Measurements from ENCODE around the gene GNLY. TPM values are rescaled to one million over a fixed set of nuclear protein-coding genes. Genes with fewer than 3 reads are reported as not detected.

Gene GNLY
- total and polyA plus RNA-seq, 8 donors, result 0.28 to 1.3 (median 0.76) TPM; not detected in 3

DNA sequence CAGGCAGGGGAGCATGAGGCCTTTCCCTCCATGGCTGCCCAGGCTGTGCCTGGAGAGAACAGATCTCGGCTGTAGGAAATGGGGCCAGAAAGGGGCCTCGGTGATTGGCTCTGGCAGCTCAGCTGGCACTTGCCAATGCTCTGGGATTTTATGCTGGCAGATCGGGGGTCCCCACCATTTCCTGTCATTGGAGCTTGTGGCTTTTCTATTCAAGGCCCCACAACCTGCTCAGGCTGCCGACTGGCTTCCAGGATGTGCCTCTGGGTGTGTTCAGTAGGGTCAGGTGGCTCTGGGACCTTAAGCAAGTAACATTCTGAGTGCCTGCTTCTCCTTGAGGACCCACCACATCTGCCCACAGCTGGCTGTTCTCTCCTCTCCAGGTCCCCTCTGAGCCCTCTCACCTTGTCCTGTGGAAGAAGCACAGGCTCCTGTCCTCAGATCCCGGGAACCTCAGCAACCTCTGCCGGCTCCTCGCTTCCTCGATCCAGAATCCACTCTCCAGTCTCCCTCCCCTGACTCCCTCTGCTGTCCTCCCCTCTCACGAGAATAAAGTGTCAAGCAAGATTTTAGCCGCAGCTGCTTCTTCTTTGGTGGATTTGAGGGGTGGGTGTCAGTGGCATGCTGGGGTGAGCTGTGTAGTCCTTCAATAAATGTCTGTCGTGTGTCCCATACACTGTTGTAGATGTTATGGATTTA, 4.2 kb downstream of the GNLY start:
- intact Hi-C loops (cut with DNase I), result no loop called here
- no peaks in the 10 kb centered on the region for H3K36me3 ChIP-seq
- H3K27ac ChIP-seq, result no peak overlapping the region
- no peaks in the 10 kb centered on the region for H3K27me3 ChIP-seq
- ATAC-seq, result no peak
- DNase-seq, result no peak
- FAIRE-seq, result no peak
- H3K4me3 ChIP-seq, result no peak overlapping the region
- no peaks in the 10 kb centered on the region for H3K4me1 ChIP-seq
- TF ChIP-seq, protein P1, sequence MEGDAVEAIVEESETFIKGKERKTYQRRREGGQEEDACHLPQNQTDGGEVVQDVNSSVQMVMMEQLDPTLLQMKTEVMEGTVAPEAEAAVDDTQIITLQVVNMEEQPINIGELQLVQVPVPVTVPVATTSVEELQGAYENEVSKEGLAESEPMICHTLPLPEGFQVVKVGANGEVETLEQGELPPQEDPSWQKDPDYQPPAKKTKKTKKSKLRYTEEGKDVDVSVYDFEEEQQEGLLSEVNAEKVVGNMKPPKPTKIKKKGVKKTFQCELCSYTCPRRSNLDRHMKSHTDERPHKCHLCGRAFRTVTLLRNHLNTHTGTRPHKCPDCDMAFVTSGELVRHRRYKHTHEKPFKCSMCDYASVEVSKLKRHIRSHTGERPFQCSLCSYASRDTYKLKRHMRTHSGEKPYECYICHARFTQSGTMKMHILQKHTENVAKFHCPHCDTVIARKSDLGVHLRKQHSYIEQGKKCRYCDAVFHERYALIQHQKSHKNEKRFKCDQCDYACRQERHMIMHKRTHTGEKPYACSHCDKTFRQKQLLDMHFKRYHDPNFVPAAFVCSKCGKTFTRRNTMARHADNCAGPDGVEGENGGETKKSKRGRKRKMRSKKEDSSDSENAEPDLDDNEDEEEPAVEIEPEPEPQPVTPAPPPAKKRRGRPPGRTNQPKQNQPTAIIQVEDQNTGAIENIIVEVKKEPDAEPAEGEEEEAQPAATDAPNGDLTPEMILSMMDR (IDR thresholded peaks at IDR 0.05), result no peak
- WGBS, 2 donors, result 74 to 81% methylated on average over 11 of the region's 11 CpGs
- no peaks in the 10 kb centered on the region for H3K9me3 ChIP-seq

DNA sequence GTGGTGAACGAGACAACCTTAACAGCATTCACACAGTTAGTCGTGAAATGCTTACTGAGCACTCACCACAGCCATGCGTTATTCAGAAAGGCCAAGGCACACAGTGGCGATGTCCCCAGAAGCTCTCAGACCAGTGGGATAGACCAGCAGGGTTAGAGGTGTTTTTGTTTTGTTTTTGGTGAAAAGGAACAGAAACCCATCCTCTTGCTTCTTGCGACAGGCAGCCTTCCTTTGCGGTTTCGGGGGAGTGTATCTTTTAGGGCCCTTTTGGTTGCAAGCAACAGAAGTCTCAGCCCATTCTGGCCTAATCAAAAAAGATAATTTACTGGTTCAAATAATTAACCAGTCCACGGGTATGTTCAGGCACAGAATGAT, 4.7 kb downstream of the GNLY start:
- 66 to 86% methylated on average over 8 of the region's 8 CpGs for WGBS, 2 donors
- H3K27ac ChIP-seq, result no peak overlapping the region

DNA sequence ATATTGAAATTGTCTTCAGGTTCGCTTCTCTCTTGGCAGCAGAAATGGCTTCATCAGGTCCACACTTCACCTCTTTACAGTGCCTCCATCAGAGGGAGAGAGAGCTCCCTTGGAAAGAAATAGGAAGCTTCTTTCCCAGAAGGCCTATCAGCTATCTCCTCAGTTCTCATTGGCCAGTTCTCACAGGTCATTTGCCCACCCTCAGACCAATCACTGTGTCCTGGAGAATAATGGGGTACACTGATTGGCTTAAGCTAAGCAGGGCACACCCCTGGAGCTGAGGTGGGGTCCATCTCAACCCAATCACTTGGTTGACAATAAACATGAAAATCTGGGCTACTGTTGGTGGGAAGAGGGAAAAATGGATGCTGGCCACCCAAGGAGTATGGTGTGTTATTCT, 5.2 kb downstream of the GNLY start:
- TF ChIP-seq, protein P1 (IDR thresholded peaks at IDR 0.05), result no peak
- intact Hi-C loops (cut with DNase I), result no loop called here
- Histone ChIP-seq H3K27ac (no peak overlapping the region), H3K27me3 (no peaks in the 10 kb centered on the region), H3K9me3 (no peaks in the 10 kb centered on the region), H3K4me3 (no peak overlapping the region), H3K4me1 (no peaks in the 10 kb centered on the region), H3K36me3 (no peaks in the 10 kb centered on the region)
- FAIRE-seq, result no peak
- no peak for ATAC-seq
- 84 to 94% methylated on average over 1 of the region's 1 CpG for WGBS, 2 donors
- DNase-seq, result no peak

More for the DNA sequence above, 4.7 kb downstream of the GNLY start:
- no peak overlapping the region for H3K4me3 ChIP-seq
- DNase-seq, result no peak
- no peaks in the 10 kb centered on the region for H3K4me1 ChIP-seq
- H3K36me3 ChIP-seq, result no peaks in the 10 kb centered on the region
- intact Hi-C loops (cut with DNase I), result no loop called here
- TF ChIP-seq, protein P1 (IDR thresholded peaks at IDR 0.05), result no peak
- ATAC-seq, result no peak
- no peaks in the 10 kb centered on the region for H3K9me3 ChIP-seq
- FAIRE-seq, result no peak
- H3K27me3 ChIP-seq, result no peaks in the 10 kb centered on the region

DNA sequence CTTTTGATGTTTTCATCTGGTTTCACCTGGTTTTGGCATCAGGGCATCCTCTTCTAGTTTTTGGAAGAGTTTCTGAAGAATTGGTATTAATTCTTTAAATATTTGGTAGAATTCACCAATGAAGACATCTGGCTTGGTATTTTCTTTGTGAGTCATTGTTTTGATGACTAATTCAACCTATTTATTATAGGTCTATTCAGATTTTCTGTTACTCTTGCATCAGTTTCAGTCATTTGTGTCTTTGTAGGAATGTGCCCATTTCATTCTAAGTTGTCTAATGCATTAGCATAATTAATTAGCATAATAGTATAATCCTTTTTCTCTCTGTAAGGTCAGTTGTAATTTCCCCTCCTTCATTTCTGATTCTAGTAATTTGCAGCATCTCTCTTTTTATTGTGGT, 8.0 kb downstream of the GNLY start:
- no peak for DNase-seq
- Histone ChIP-seq H3K9me3 (no peaks in the 10 kb centered on the region), H3K36me3 (no peaks in the 10 kb centered on the region), H3K4me1 (peaks cover 0 to 4% (median 0%) of the 10 kb centered on the region in 3 donors), H3K4me3 (no peak overlapping the region), H3K27me3 (no peaks in the 10 kb centered on the region), H3K27ac (no peak overlapping the region)
- ATAC-seq, result no peak
- TF ChIP-seq, protein P1 (IDR thresholded peaks at IDR 0.05), result no peak
- intact Hi-C loops (cut with DNase I), result no loop called here
- FAIRE-seq, result no peak

DNA sequence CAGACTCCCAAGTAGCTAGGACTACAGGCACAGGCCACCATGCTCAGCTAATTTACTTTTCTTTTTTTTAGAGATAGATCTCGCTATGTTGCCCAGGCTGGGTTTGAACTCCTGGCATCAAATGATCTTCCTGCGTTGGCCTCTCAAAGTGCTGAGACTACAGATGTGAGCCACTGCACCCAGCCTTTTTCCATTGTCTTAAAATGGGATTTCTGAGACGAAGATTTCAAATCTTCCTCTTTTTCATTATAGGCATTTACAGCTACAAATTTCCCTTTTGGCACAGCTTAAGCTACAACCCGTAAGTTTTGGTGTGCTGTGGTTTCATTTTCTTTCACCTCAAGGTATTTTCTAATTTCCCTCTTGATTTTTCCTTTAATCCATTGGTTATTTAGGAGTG, 8.6 kb downstream of the GNLY start:
- intact Hi-C loops (cut with DNase I), result no loop called here
- Histone ChIP-seq H3K9me3 (no peaks in the 10 kb centered on the region), H3K27ac (no peak overlapping the region), H3K27me3 (no peaks in the 10 kb centered on the region), H3K4me3 (no peak overlapping the region), H3K4me1 (peaks cover 0 to 8% (median 0%) of the 10 kb centered on the region in 3 donors), H3K36me3 (no peaks in the 10 kb centered on the region)
- WGBS, 2 donors, result 70 to 83% methylated on average over 4 of the region's 4 CpGs
- DNase-seq (no peak), ATAC-seq (no peak), FAIRE-seq (no peak)
- TF ChIP-seq, protein P1 (IDR thresholded peaks at IDR 0.05), result no peak
